ENCODE results near the gene TAF8.
A peak's percentile ranks its signal among the peaks of the same experiment; 100 is the strongest.

The TAF8 gene

GRCh38 chr6:42066156-42066675 is 15.9 kb downstream of the TAF8 start:
- DNase-seq: no peak

DNA sequence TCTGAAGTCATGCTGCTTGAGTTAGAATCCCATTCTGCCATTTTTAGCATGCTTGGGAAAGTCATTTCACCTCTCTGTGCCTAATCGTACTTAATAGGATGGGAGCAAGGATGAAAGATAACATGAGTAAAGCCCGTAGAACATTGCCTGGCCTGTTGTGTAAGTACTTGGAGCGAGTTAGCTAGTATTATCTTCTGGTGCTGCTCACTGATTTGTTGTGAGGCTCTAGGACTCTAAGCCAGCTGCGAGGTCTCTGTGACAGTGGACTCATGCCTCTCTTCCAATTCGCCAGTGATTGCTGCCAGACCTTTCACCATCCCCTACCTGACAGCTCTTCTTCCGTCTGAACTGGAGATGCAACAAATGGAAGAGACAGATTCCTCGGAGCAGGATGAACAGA is 17.8 kb downstream of the TAF8 start:
- no peak for DNase-seq

GRCh38 chr6:42068872-42069522 is 18.7 kb downstream of the TAF8 start:
- no peak for DNase-seq

DNA sequence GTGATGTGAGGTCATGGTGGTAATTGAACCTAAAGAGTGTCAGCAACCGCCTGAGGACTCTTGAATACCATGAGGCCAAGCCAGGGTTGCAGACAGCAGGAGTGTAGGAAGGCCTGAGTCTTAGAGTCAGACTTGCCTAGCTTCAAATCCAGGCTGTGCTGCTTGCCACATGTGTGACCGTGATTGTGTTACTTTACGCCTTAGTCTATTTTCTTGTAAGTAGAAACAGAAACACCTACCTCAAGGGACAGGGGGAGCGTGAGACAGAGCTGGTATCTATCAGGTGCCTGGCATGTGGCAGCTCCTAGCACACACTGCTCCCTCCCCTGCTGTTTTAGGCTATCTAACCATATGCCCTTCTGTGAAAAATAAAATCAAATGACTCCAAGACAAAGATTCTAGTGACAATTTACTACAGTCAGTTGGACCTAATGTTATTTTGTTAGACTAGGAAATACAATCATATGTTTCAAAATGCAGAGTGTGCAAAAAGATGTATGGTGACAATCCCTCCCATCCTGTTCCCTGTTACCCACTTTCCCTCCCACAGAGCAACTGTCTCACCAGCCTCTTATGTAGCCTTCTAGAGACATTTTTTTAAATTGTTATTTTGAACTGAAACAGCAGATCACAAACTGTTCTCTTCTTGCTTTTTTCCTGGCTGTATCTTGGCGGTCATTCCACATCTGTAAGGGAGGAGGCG is 21.7 kb downstream of the TAF8 start:
- DNase-seq: no peak

DNA sequence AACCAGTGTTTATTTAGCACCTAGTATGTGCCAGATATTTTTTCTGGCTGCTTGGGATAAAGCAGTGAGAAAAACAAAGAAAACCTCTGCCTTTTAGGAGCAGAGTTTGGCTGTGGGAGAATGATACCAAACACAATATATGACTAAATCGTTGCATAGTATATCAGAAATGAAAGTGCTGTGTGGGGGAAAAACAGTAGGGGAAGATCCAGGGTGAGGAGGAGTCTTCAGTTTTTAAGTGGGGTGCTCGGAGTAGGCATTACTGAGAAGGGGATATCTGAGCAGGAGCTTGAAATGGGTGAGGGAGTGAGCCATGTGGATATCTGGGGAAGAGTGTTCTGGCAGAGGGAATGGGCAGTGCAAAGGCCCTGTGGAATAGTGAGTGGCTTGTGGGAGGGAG is 23.0 kb downstream of the TAF8 start:
- DNase-seq: no peak

- DNase-seq: peak; percentile 37 to 52
Observed at GRCh38 chr6:42075159-42075838, 25.0 kb downstream of the TAF8 start.

DNA sequence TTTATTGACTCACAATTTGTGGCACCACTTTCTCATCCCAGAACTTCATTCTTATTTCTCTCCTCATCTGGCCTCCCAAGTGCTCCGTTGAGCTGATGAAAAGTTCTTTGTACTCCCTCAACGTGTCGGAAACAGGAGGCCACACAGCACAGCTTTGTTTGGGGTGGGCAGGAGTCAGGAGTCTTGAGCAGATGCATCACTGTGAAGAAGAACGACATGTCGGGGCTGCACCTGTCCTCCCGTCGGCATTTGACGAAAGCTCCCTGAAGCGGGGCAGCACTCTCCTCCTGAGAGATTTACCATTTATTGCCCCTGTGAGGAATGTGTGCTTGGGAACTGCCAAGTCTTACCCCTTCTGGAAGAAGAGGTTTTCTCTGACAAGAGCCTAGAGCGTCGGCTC is 28.1 kb downstream of the TAF8 start:
- no peak for DNase-seq

DNA sequence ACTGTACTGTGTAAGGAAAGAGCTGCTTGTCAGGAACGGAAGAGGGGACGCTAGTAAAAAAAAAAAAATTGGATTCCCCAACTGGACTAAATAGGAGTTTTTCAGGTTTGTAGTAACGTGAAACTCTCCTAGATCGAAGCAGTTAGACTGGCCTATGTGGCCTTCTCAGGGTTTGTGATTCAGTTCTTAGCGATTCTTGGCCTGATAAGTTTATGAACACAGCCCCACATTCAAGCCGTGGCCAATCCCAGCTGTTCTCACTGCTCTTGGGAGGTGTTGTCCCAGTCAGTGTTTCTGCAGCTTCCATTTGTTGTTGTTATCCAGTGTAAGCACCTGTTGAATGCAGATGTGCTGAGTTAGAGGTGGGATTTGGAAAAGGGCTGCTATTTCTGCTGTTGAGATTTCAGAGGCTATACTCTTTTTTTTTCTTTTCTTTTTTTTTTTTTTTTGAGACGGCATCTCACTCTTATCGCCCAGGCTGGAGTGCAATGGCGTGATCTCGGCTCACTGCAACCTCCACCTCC is 29.7 kb downstream of the TAF8 start:
- no peak for DNase-seq

DNA sequence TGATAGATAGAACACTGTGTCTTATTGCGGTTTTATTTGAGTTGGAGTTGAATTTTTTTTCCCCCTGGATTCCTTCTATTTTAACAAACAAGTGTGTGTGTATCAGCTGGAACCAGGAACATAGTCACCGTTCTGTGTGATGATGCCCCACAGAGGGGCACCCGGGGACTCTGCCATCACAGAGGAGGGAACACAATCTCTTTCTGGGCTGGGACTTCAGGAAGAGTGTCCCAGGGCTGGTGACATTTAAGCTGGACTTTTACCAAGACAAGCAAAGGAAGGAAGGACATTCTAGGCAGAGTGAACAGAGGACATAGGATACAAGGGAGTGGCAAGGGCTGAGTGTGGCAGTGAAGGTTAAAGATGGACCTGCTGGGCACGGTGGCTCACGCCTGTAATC is 33.2 kb downstream of the TAF8 start:
- DNase-seq: no peak

- no peak for DNase-seq
Observed at GRCh38 chr6:42084889-42085288, 34.6 kb downstream of the TAF8 start.

- DNase-seq: no peak
Observed at GRCh38 chr6:42086046-42087035, 36.0 kb downstream of the TAF8 start.

DNA sequence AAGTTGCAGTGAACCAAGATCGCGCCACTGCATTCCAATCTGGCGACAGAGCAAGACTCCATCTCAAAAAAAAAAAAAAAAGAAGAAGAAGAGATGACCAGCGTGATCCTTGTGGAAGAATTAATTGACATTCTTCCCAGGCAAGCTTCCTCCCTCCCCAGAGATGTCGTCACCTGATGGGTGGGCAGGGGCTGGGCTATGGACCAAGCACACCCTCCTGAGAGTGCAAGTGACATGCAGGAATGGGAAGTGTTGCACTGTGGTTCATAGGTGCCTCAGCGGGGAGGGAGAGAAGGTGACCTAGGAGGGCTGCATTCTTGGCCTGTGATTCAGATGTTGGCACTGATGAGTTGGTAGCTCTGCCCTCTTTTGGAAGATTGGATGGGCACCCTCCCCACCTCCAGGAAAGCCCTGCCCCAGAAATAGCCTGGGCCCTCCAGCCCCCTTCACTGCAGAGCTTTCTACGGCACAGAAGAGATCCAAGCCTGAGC is 37.8 kb downstream of the TAF8 start:
- no peak for DNase-seq

DNA sequence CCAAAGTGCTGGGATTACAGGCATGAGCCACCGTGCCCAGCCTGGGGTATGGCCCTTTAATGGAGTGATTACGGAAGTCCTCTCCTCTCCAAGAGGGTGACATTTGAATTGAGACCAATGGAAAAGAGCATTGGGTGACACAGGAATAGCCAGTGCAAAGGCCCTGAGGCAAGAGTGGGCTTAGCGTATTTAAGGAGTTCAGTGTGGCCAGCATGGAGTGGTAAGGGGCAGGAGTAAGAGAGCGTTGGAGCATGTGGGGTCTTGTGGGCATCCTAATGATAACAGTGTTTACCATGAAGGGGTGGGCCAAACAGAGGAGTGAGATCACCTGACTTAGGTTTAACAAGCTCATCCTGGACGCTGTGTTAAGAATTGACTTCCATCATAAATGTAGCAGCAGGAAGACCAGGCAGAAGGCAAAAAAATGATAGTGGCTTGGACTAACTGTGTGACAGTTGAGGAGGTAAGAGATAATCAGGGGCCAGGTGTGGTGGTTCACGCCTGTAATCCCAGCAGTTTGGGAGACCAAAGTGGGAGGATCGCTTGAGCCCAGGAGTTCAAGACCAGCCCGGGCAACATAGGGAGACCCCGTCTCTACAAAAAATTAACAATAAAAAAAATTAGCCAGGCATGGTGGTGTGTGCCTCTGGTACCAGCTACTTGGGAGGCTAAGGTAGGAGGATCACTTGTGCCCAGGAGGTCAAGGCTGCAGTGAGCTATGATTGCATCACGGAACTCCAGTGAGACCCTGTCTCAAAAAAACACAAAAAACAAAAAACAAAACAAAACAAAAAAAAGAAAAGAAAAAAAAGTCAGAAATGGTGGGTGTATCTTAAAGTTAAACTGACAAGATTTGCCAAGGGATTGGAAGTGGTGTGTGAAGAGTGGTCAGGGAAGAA is 40.7 kb downstream of the TAF8 start:
- DNase-seq: no peak

DNA sequence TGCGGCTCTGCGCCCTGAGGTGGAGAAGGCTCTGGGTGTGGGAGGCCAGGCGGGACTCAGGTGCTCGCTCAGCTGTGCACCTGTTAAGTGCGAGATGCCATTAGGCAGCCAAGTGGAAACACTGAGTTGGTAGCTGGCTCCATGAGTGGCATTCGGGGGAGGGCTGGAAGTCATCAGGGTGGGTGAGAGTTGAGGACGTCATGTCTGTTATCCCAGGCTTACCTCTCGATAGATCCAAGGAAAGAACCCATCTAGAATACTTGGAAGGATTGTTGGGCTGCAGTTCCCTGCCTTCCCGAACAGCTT is 41.3 kb downstream of the TAF8 start:
- no peak for DNase-seq

DNA sequence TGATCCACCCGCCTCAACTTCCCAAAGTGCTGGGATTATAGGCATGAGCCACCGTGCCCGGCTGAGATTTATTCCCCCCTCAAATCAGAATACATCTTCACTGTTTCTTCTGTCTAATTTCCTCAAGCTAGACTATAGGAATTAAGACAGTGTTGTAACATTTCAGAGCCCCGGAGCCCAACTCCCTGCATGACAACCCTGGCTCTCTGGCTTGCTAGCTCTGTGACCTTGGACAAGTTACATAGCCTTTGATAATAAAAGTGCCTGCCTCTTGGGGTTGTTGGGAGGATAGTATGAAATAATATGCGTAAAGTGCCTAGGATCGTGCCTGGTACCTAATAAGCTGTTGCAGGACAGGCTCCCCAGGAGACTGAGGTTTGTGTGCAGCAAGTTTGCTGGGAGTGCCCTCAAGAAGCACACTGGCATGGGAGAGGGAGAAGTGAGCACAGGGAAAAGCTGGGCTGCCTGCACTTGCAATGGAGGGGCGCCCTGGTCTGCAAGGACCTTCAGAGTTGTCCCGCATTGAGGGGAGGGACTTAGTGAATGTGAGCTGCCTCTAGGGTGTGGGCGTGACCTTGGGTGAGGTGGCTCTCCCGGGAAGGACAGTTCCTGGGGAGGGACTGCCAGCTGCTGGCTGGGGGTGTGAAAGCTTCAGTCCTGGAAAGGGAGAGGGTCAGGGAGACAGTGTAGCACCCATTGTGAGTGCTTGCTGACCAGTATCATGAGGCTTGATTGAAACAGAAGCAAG is 43.4 kb downstream of the TAF8 start:
- no peak for DNase-seq

GRCh38 chr6:42095094-42095493 is 44.8 kb downstream of the TAF8 start:
- DNase-seq: no peak

DNA sequence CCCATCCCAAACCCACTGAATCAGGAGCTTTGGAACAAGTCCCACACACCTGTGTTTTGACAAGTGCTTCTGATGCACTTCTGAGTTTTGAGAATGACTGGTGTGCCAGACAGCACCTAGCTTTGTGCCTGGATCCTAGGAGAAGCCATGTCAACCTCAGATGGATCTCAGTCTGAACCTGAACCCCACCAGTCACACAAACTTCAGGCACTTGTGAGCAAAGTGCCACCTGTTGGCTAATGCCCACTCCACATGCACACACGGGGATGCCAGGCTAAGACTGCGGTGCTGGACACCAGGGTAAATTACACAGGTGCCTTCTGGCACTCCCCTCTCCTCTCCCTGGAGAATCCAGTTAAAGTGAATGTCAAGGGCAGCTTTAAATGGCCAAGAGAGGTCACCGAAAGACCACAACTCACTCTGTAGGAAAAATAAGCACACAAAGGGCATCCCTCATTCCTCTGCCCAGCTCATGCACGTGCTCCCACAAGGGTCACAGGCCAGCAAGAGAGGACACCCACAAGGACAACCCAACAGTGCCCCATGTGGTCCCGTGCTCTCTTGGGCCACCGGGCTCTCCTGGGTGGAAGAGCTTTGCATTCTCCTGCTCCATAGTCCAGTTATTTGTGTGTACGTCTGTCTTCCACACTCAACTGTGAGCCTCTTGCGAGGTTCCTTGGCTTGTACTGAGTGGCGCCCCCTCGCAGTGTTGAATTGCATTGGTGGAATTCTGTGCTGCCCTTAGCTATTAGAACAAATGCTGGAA is 45.6 kb downstream of the TAF8 start:
- no peak for DNase-seq

DNA sequence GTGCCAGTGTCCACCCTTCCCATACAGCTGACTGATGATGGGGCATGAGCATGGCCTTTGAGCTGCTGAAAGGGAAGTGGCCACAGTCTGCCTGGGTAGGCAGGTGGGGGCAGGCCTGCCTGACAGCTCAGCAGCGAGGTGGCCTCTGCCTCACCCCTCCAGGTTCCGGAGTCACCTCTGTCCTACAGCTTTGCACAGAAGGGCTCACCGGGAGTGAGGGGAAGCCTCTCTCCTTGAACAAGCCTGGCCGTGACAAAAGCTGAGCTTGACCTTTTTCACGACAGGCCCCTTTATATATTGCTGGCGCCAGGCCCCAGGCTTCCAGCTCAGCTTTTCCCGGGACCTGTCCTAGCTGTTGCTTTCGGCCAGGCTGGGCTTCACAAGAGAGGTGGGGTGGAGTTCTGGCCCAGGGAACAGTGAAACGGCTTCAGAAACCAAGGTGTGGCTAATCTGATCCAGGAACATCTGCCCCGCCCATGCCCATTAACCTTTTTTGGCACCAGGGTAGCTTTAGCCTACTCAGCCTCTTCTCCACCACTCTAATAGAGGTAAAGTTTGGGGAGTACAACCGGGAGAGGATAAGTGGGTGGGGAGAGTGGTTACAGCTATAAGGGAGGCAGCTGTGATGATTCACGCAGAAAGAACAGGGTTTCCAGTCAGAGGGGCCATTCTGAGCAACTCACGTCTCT is 49.2 kb downstream of the TAF8 start:
- DNase-seq: no peak
